ENCODE data around the gene MEIS1. TPM values are rescaled to one million over a fixed set of nuclear protein-coding genes. Genes with fewer than 3 reads are reported as not detected.

MEIS1 gene
- total RNA-seq, 1 donor from 2014 or later, result 3.4 TPM

DNA sequence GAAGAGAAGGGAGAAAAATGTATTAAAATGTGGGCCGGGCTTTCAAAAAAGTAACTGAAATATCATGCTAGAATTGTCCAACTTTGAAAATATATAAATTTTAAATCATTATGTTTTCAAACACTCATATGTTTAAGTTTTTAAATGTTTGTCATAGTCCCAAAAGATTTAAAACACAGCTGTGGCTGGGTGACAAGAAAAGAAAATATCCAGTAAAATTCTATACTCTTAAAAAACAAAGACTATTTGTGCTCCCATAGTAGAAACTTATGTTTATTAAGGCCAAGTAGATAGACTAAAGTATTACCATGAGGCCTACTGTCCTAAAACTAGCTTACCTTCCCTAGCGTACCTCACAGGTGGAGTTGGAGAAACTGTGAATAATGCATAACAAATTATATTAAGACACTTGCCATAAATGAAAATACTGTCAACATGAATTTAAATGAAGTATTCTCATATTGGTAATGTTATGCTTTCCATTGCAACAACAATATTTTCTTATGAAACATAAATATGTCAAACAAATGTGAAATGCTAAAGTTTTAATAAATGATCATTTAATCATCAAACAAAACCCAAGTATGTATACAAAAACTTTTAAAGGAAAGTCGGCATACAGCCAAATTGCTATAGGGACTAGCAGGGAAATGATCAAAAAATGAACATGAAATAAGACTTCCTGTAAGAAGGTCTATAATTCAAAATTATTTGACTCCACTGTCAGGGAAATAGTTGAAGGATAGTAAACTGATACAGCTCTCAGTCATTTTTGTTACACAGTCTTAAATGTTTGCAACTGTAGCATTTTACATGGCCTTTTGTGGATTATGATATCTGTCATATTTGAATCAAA, 13.4 kb downstream of the MEIS1 start:
- Histone ChIP-seq H4K20me1 (ENCODE audit: insufficient read depth, low read length) (no peaks in the 10 kb centered on the region), H3K4me2 (ENCODE audit: low read length) (no peak overlapping the region), H3K27ac (ENCODE audit: low read depth, low read length) (no peak overlapping the region), H2AFZ (ENCODE audit: low read depth, low read length) (no peak overlapping the region), H3K4me1 (ENCODE audit: insufficient read depth, low read length) (peaks cover 11% of the 10 kb centered on the region), H3K4me3 (ENCODE audit: insufficient read depth, low read depth, low read length) (no peak overlapping the region), H3K36me3 (ENCODE audit: insufficient read depth, low read length) (no peaks in the 10 kb centered on the region), H3K79me2 (ENCODE audit: insufficient read depth, low read length) (peaks cover 57% of the 10 kb centered on the region), H3K9ac (ENCODE audit: low read length) (no peak overlapping the region), H3K9me3 (ENCODE audit: insufficient read depth, low read depth, low read length) (no peaks in the 10 kb centered on the region), H3K27me3 (ENCODE audit: insufficient read depth, low read length) (no peaks in the 10 kb centered on the region)
- peak; percentile 13 for FAIRE-seq
- no peak overlapping the region for H3K27ac Mint-ChIP-seq (ENCODE audit: unreplicated experiment)
- H3K36me3 Mint-ChIP-seq (ENCODE audit: low read depth, unreplicated experiment), result peaks cover 3% of the 10 kb centered on the region
- H3K27me3 Mint-ChIP-seq (ENCODE audit: low read depth, unreplicated experiment), result peaks cover 29% of the 10 kb centered on the region
- no peak for TF ChIP-seq EZH2 (IDR thresholded peaks at IDR 0.05; ENCODE audit: insufficient read depth, low read length)
- TF ChIP-seq, protein P1, sequence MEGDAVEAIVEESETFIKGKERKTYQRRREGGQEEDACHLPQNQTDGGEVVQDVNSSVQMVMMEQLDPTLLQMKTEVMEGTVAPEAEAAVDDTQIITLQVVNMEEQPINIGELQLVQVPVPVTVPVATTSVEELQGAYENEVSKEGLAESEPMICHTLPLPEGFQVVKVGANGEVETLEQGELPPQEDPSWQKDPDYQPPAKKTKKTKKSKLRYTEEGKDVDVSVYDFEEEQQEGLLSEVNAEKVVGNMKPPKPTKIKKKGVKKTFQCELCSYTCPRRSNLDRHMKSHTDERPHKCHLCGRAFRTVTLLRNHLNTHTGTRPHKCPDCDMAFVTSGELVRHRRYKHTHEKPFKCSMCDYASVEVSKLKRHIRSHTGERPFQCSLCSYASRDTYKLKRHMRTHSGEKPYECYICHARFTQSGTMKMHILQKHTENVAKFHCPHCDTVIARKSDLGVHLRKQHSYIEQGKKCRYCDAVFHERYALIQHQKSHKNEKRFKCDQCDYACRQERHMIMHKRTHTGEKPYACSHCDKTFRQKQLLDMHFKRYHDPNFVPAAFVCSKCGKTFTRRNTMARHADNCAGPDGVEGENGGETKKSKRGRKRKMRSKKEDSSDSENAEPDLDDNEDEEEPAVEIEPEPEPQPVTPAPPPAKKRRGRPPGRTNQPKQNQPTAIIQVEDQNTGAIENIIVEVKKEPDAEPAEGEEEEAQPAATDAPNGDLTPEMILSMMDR (IDR thresholded peaks at IDR 0.05; ENCODE audit: insufficient read depth, low read depth, low read length), result no peak
- H3K4me1 Mint-ChIP-seq (ENCODE audit: low read depth, unreplicated experiment), result no peaks in the 10 kb centered on the region
- DNase-seq (ENCODE audit: low read depth), result no peak
- no peak overlapping the region for H3K4me3 Mint-ChIP-seq (ENCODE audit: unreplicated experiment)
- H3K9me3 Mint-ChIP-seq (ENCODE audit: unreplicated experiment), result no peaks in the 10 kb centered on the region

DNA sequence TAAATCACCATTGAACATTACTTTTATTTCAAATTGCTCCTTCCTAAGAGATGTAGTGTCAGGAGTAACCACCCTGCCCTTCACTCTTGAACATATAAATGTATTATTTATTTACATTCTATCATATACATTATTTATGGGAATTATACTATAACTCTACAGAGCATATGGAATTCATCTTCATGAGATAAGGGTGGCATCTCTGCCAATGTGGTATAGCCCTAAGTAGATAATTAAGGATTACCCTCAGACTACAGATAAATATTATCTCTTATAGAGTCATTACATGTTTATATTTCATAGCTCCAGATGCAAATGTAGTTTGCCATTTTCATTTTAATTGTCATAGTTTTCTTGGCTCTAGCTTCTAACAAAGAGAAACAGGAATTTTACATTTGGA, 17.3 kb downstream of the MEIS1 start:
- Histone ChIP-seq H3K4me3 (ENCODE audit: insufficient read depth, low read depth, low read length) (no peak overlapping the region), H4K20me1 (ENCODE audit: insufficient read depth, low read length) (peaks cover 8% of the 10 kb centered on the region), H2AFZ (ENCODE audit: low read depth, low read length) (no peak overlapping the region), H3K79me2 (ENCODE audit: insufficient read depth, low read length) (peaks cover 26% of the 10 kb centered on the region), H3K9ac (ENCODE audit: low read length) (no peak overlapping the region), H3K27ac (ENCODE audit: low read depth, low read length) (no peak overlapping the region), H3K9me3 (ENCODE audit: insufficient read depth, low read depth, low read length) (no peaks in the 10 kb centered on the region), H3K36me3 (ENCODE audit: insufficient read depth, low read length) (no peaks in the 10 kb centered on the region), H3K4me2 (ENCODE audit: low read length) (no peak overlapping the region), H3K4me1 (ENCODE audit: insufficient read depth, low read length) (no peaks in the 10 kb centered on the region), H3K27me3 (ENCODE audit: insufficient read depth, low read length) (no peaks in the 10 kb centered on the region)
- DNase-seq (ENCODE audit: low read depth), result no peak
- H3K27me3 Mint-ChIP-seq (ENCODE audit: low read depth, unreplicated experiment), result peaks cover 9% of the 10 kb centered on the region
- no peaks in the 10 kb centered on the region for H3K4me1 Mint-ChIP-seq (ENCODE audit: low read depth, unreplicated experiment)
- TF ChIP-seq EZH2 (IDR thresholded peaks at IDR 0.05; ENCODE audit: insufficient read depth, low read length), result no peak
- TF ChIP-seq, protein P1 (IDR thresholded peaks at IDR 0.05; ENCODE audit: insufficient read depth, low read depth, low read length), result no peak
- no peaks in the 10 kb centered on the region for H3K36me3 Mint-ChIP-seq (ENCODE audit: low read depth, unreplicated experiment)
- H3K9me3 Mint-ChIP-seq (ENCODE audit: unreplicated experiment), result no peaks in the 10 kb centered on the region
- H3K27ac Mint-ChIP-seq (ENCODE audit: unreplicated experiment), result no peak overlapping the region
- H3K4me3 Mint-ChIP-seq (ENCODE audit: unreplicated experiment), result no peak overlapping the region
- FAIRE-seq, result no peak

DNA sequence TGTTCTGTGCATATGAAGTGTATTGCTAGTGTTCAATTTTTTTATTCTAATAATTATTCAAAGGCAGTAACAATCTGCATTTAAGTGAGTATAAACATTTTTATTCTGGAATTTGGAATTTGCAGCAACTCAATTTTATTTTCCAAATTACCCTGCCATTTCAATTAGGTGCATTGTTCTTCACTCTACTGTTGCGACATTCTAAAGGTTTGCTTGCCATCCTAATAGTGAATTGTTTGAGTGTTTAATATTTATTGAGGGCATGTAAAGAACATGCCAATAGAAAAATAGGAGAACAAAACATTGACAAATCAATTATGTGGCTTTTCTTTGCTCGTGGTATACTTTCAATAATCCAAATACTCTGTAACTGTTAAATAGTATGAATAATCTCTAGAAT, 18.0 kb downstream of the MEIS1 start:
- Histone ChIP-seq H3K4me1 (ENCODE audit: insufficient read depth, low read length) (no peaks in the 10 kb centered on the region), H3K27me3 (ENCODE audit: insufficient read depth, low read length) (no peaks in the 10 kb centered on the region), H3K27ac (ENCODE audit: low read depth, low read length) (no peak overlapping the region), H3K4me3 (ENCODE audit: insufficient read depth, low read depth, low read length) (no peak overlapping the region), H4K20me1 (ENCODE audit: insufficient read depth, low read length) (peaks cover 8% of the 10 kb centered on the region), H3K79me2 (ENCODE audit: insufficient read depth, low read length) (peaks cover 24% of the 10 kb centered on the region), H2AFZ (ENCODE audit: low read depth, low read length) (no peak overlapping the region), H3K9ac (ENCODE audit: low read length) (no peak overlapping the region), H3K4me2 (ENCODE audit: low read length) (no peak overlapping the region), H3K36me3 (ENCODE audit: insufficient read depth, low read length) (no peaks in the 10 kb centered on the region), H3K9me3 (ENCODE audit: insufficient read depth, low read depth, low read length) (no peaks in the 10 kb centered on the region)
- no peaks in the 10 kb centered on the region for H3K9me3 Mint-ChIP-seq (ENCODE audit: unreplicated experiment)
- H3K27me3 Mint-ChIP-seq (ENCODE audit: low read depth, unreplicated experiment), result peaks cover 10% of the 10 kb centered on the region
- no peaks in the 10 kb centered on the region for H3K36me3 Mint-ChIP-seq (ENCODE audit: low read depth, unreplicated experiment)
- TF ChIP-seq EZH2 (IDR thresholded peaks at IDR 0.05; ENCODE audit: insufficient read depth, low read length), result no peak
- TF ChIP-seq, protein P1 (IDR thresholded peaks at IDR 0.05; ENCODE audit: insufficient read depth, low read depth, low read length), result no peak
- FAIRE-seq (no peak), DNase-seq (ENCODE audit: low read depth) (no peak)
- no peak overlapping the region for H3K4me3 Mint-ChIP-seq (ENCODE audit: unreplicated experiment)
- H3K4me1 Mint-ChIP-seq (ENCODE audit: low read depth, unreplicated experiment), result no peaks in the 10 kb centered on the region
- no peak overlapping the region for H3K27ac Mint-ChIP-seq (ENCODE audit: unreplicated experiment)

All from astrocyte (in vitro differentiated cells and primary cell).